Neural progenitor cell (in vitro differentiated cells): Measurements from ENCODE around the gene ZNF599.

Source experiments
- EZH2 ChIP-seq: fragments of 200-600 bp; sonication (generic); IDR thresholded peaks from 2 replicates; pipeline ENCODE4 v1.6.1; 2017; ENCODE audit warnings: antibody characterized with exemption, mild to moderate bottlenecking, moderate library complexity
- EZH2phosphoT487 ChIP-seq: fragments of 200-600 bp; sonication (generic); IDR thresholded peaks from 2 replicates; pipeline ENCODE4 v1.6.1; 2017; ENCODE audit warnings: antibody characterized with exemption
- TF ChIP-seq, protein P1 (sequence below): fragments of 200-600 bp; sonication (generic); IDR thresholded peaks from 2 replicates; pipeline ENCODE4 v1.5.1; 2017; ENCODE audit warnings: antibody characterized with exemption, mild to moderate bottlenecking

DNA sequence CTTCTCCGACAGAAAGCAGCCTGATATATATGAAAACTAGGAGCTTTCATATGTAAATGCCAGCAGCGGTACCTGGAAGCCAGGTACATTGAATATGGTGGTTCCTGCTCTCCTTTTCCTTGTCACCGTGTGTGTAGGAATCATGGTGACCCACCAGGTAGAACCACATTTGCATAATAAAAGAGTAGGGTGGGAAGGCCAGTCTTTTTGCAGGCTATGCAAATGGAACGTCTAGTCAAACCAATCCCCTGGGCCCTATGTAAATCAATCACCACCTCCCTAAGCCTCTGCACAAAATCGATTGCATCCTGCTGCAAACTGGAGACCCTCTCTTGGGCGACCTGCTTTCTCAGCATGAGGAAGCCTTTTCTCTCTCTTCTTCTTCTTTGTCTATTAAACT is 61.1 kb downstream of the ZNF599 start:
- TF ChIP-seq, protein P1, sequence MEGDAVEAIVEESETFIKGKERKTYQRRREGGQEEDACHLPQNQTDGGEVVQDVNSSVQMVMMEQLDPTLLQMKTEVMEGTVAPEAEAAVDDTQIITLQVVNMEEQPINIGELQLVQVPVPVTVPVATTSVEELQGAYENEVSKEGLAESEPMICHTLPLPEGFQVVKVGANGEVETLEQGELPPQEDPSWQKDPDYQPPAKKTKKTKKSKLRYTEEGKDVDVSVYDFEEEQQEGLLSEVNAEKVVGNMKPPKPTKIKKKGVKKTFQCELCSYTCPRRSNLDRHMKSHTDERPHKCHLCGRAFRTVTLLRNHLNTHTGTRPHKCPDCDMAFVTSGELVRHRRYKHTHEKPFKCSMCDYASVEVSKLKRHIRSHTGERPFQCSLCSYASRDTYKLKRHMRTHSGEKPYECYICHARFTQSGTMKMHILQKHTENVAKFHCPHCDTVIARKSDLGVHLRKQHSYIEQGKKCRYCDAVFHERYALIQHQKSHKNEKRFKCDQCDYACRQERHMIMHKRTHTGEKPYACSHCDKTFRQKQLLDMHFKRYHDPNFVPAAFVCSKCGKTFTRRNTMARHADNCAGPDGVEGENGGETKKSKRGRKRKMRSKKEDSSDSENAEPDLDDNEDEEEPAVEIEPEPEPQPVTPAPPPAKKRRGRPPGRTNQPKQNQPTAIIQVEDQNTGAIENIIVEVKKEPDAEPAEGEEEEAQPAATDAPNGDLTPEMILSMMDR = no peak
- TF ChIP-seq EZH2 (no peak), EZH2phosphoT487 (no peak)
